LHCN-M2 (cell line): Measurements from ENCODE around the gene GOSR1. TPM values are rescaled to one million over a fixed set of nuclear protein-coding genes. Genes with fewer than 3 reads are reported as not detected.
A peak's percentile ranks its signal among the peaks of the same experiment; 100 is the strongest.
"Not testable (repeated sequence)": the region's sequence is repeated elsewhere in the genome, so short reads cannot be mapped to it uniquely, and the experiment has no call there.

Source experiments
- DNase-seq: peaks from one replicate; pipeline ENCODE4 v3.0.0-alpha.2; 2012; ENCODE audit warnings: low read depth
- total RNA-seq: library from RNA; depleted of rRNA; stranded (reverse); fragments of >200 nt; gene quantifications from 2 replicates; pipeline ENCODE4 v1.2.3, GENCODE V29; 2014

GOSR1 gene
- total RNA-seq, 1 experiment from 2014 or later: 30.5 TPM

- no peak for DNase-seq
Measured at GRCh38 chr17:30505868-30506417, 28.7 kb downstream of the GOSR1 start.

GRCh38 chr17:30506481-30506880 is 29.3 kb downstream of the GOSR1 start:
- DNase-seq: no peak

DNA sequence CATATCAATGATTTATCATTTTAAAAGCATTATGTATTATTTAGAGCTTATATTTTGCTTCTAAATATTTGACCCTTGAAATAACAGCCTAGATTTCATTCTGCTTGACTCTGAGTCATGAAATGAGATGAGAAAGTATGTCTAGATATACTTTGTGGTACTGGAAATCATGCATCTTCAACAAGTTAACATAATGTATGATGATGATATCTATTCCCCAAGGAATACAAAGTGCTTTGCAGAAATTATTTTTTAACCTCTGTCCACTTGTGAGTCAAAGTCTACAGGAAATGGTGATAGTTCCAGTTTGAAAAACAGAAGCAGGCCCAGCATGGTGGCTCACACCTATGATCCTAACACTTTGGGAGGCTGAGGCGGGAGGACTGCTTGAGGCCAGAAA is 36.1 kb downstream of the GOSR1 start:
- peak; percentile 67 for DNase-seq

GRCh38 chr17:30514895-30515596 is 37.8 kb downstream of the GOSR1 start:
- DNase-seq: no peak

GRCh38 chr17:30517786-30518185 is 40.6 kb downstream of the GOSR1 start:
- no peak for DNase-seq

DNA sequence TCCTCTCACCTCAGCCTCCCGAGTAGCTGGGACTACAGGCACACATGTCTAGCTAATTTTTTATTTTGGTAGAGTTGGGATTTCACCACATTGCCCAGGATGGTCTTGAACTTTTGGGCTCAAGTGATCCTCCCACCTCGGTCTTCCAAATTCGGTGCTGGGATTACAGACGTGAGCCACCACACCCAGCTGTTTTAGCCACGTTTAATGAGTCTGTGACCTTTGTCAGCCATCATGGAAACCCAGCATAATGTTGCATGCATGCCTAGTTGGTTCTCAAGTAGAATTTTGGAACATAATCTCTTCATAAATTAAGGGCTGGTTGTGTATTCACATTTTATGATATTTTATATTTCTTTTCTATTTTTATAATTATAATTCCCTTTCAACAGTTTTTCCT is 42.0 kb downstream of the GOSR1 start:
- DNase-seq: peak; percentile 50

DNA sequence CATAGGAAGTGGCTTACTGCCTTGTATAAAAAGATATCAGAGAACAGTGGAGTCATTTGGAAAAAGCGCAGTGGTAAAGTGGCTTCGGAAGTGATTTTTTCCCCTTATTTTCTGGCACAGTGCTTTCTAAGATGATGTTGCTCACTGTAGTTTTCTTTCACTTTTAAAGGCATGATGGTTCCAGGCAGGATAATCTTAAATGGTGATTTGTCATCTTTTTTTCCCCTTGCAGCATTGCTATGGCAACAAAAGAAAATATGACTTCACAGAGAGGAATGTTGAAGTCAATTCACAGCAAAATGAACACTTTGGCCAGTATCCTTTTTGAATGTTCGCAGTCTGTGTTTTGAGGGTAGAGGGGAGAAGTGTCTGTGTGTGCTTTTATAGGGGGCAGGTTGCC is 42.5 kb downstream of the GOSR1 start:
- peak; percentile 95 for DNase-seq

DNA sequence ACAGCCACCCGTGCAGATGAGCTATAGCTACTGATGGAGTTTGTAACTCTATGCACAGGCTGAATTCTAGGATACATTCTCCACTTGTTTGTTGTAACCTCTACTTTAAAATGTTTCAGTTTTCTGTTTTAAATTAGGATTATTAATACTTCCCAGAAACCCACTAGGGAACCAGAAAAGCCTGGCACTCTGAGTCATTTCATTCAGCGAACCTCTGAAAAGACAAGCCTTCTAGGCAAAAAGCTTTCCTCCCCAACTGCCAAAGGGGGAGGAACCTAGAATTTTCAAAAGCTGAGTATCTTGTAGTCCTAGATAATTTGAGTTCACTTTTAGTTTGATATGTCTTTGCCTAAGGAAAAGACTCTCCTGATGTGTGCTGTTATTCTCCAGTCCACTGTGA is 43.2 kb downstream of the GOSR1 start:
- DNase-seq: peak; percentile 85

GRCh38 chr17:30520882-30521281 is 43.7 kb downstream of the GOSR1 start:
- DNase-seq: no peak

DNA sequence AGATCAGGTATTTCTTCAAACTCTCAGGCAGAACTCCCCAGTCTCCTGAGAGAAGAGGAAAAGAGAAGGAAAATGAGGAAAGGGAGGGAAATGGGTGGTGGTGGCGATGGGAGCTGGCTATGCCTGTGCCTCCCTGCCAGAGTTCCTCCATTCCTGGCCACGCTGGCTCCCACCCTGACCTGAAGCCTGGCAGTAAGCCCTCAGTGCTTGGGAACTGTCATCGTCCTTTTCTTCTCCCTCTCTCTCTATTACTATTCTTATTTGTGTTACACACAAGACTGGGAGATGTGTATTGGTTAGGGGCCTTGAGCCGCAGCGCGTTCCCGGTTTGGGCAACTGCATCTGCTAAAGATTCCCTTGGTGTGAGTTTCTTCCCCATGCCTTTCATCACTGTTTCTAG is 44.6 kb downstream of the GOSR1 start:
- no peak for DNase-seq

DNA sequence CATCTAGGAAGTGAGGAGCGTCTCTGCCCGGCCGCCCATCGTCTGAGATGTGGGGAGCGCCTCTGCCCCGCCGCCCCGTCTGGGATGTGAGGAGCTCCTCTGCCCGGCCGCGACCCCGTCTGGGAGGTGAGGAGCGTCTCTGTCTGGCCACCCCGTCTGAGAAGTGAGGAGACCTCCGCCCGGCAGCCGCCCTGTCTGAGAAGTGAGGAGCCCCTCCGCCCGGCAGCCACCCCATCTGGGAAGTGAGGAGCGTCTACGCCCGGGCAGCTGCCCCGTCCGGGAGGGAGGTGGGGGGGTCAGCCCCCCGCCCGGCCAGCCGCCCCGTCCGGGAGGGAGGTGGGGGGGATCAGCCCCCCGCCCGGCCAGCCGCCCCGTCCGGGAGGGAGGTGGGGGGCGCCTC is 46.0 kb downstream of the GOSR1 start:
- not testable (repeated sequence) for DNase-seq

DNA sequence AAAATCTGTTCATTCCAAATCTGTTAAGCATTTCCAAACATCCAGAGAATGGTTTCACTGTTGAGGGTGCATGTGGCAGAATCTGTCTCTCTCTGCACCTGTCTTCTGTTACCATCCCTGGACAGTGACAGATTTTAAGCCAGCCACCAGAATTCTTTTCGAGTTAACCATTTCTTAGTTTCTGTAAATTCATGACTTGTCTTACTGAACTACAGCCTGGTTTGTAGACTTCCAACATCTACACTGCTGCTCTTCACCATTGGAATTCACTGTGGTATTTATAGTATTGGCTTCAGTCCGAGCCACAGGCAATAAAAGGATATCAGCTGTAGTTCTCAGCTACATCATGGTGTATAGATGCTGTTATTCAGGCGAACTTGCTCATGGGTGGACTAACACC is 47.6 kb downstream of the GOSR1 start:
- DNase-seq: peak; percentile 56

DNA sequence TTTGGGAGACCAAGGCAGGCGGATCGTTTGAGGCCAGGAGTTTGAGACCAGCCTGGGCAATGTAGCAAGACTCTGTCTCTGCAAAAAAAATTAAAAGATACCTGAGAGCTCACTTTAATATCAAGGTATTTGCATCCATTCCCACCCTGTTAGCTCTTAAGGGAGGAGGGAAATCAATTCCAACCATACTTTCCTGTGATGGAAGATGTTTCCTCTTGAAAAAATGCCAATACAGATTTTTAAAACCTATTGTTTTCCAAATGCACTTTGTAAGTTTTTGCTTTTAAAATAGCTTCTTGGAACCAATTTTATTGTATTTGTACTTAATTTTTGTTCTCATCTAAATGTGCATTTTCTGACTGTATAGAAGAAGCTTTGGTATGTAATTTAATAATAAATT is 49.2 kb downstream of the GOSR1 start:
- no peak for DNase-seq

GRCh38 chr17:30528701-30529100 is 51.5 kb downstream of the GOSR1 start:
- DNase-seq: not testable (repeated sequence)

GRCh38 chr17:30530346-30531025 is 53.3 kb downstream of the GOSR1 start:
- no peak for DNase-seq

- DNase-seq: no peak
Measured at GRCh38 chr17:30532871-30533270, 55.7 kb downstream of the GOSR1 start.

DNA sequence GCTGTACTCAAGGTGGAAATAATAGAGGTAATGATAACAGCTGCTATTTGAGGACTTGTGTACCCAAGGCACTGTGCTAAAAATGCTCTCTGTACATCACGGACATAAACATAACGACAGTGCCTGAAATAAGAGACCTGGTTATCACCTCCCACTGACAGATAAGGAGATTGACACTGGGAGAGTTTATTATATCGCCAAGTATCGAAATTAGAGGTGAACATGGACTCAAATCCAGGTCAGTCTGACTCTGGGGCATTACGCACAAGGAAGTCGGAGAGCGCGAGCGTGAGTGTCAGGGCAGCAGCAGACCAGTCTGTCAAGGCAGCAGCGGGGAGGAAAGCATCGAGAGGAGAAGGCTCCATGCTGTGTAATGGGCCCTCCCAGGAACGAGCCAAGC is 57.1 kb downstream of the GOSR1 start:
- DNase-seq: no peak

- DNase-seq: no peak
Measured at GRCh38 chr17:30534938-30535921, 58.0 kb downstream of the GOSR1 start.

- not testable (repeated sequence) for DNase-seq
Measured at GRCh38 chr17:30536846-30537245, 59.6 kb downstream of the GOSR1 start.

GRCh38 chr17:30537667-30538066 is 60.5 kb downstream of the GOSR1 start:
- DNase-seq: not testable (repeated sequence)

- no peak for DNase-seq
Measured at GRCh38 chr17:30541802-30542201, 64.6 kb downstream of the GOSR1 start.

GRCh38 chr17:30543456-30543855 is 66.2 kb downstream of the GOSR1 start:
- DNase-seq: no peak
